OCI-LY1 (cell line): ENCODE measurements around the gene PMAIP1.
A peak's percentile ranks its signal among the peaks of the same experiment; 100 is the strongest.
"Not testable (repeated sequence)": the region's sequence is repeated elsewhere in the genome, so short reads cannot be mapped to it uniquely, and the experiment has no call there.

ENCODE experiments used
- H2AFZ ChIP-seq: fragments of 200-600 bp; sonication (generic), shearing (Covaris generic); 2 replicates; pipeline ENCODE4 v1.6.0; 2014; ENCODE audit warnings: antibody characterized with exemption, mild to moderate bottlenecking, low read length
- H3F3A ChIP-seq: fragments of 200-600 bp; sonication (generic), shearing (Covaris generic); 2 replicates; pipeline ENCODE4 v1.6.0; 2014; ENCODE audit warnings: mild to moderate bottlenecking, antibody characterized with exemption, low read length, moderate library complexity; ENCODE audit not compliant: insufficient read depth
- H3K27ac ChIP-seq: fragments of 200-600 bp; sonication (generic); 2 replicates; pipeline ENCODE4 v1.5.1; 2014; ENCODE audit warnings: low read length, mixed run types, mild to moderate bottlenecking, low read depth; ENCODE audit not compliant: poor library complexity, severe bottlenecking
- H3K27me3 ChIP-seq: fragments of 200-600 bp; sonication (generic); 2 replicates; pipeline ENCODE4 v1.6.0; 2014; ENCODE audit warnings: antibody characterized with exemption, mild to moderate bottlenecking, low read length, moderate library complexity; ENCODE audit not compliant: insufficient read depth
- H3K36me3 ChIP-seq: fragments of 200-600 bp; sonication (generic); 2 replicates; pipeline ENCODE4 v1.6.1; 2014; ENCODE audit warnings: mild to moderate bottlenecking, antibody characterized with exemption, low read length, moderate library complexity, mixed read lengths; ENCODE audit not compliant: insufficient read depth
- H3K4me1 ChIP-seq: fragments of 200-600 bp; sonication (generic); 2 replicates; pipeline ENCODE4 v1.5.1; 2014; ENCODE audit warnings: mild to moderate bottlenecking, low read length, moderate library complexity; ENCODE audit not compliant: insufficient read depth, severe bottlenecking
- H3K4me2 ChIP-seq: fragments of 200-600 bp; sonication (generic), shearing (Covaris generic); 2 replicates; pipeline ENCODE4 v1.6.1; 2014; ENCODE audit warnings: low read length
- H3K4me3 ChIP-seq: fragments of 200-600 bp; sonication (generic); 2 replicates; pipeline ENCODE4 v1.5.1; 2014; ENCODE audit warnings: low read length, low read depth, mild to moderate bottlenecking, mixed read lengths; ENCODE audit not compliant: poor library complexity, severe bottlenecking
- H3K79me2 ChIP-seq: fragments of 200-600 bp; shearing (Covaris generic); 2 replicates; pipeline ENCODE4 v1.6.1; 2016; ENCODE audit warnings: mixed run types, low read length, mixed read lengths; ENCODE audit not compliant: insufficient read depth
- H3K9ac ChIP-seq: fragments of 200-600 bp; sonication (generic), shearing (Covaris generic); 2 replicates; pipeline ENCODE4 v1.6.1; 2014; ENCODE audit warnings: mild to moderate bottlenecking, low read length, mixed read lengths
- H3K9me2 ChIP-seq: fragments of 200-600 bp; sonication (generic), shearing (Covaris generic); 2 replicates; pipeline ENCODE4 v1.6.1; 2014; ENCODE audit warnings: low read depth, mild to moderate bottlenecking, low read length, mixed read lengths
- H3K9me3 ChIP-seq: fragments of 200-600 bp; shearing (Covaris generic); 2 replicates; pipeline ENCODE4 v1.6.1; 2014; ENCODE audit warnings: low read length, mixed read lengths
- H4K20me1 ChIP-seq: fragments of 200-600 bp; sonication (generic), shearing (Covaris generic); 2 replicates; pipeline ENCODE4 v1.6.0; 2016; ENCODE audit warnings: mild to moderate bottlenecking, low read length; ENCODE audit not compliant: insufficient read depth
- EZH2 ChIP-seq: fragments of 200-600 bp; sonication (generic), shearing (Covaris generic); IDR thresholded peaks from 2 replicates; pipeline ENCODE4 v1.8.0; 2017; ENCODE audit warnings: borderline replicate concordance, mixed run types, mild to moderate bottlenecking, antibody characterized with exemption, low read length, moderate library complexity, mixed read lengths
- TF ChIP-seq, protein P1 (sequence below): fragments of 200-600 bp; sonication (generic), shearing (Covaris generic); IDR thresholded peaks from 2 replicates; pipeline ENCODE4 v1.5.1; 2017; ENCODE audit warnings: mild to moderate bottlenecking, antibody characterized with exemption, low read length, moderate library complexity, mixed read lengths

The PMAIP1 gene

GRCh38 chr18:59853380-59853779, 46.4 kb upstream of the PMAIP1 start:
- no peak overlapping the region; the same call in 1 of the 2 replicates for H3K9ac ChIP-seq
- no peaks in the 10 kb centered on the region for H3K79me2 ChIP-seq
- no peaks in the 10 kb centered on the region for H3K27me3 ChIP-seq
- H3K4me1 ChIP-seq: peaks cover 83% of the 10 kb centered on the region
- H3K9me3 ChIP-seq: no peaks in the 10 kb centered on the region
- no peak overlapping the region for H2AFZ ChIP-seq
- H3K4me3 ChIP-seq: no peak overlapping the region
- peak overlapping the region; percentile 67 for H3K27ac ChIP-seq
- peaks cover 5% of the 10 kb centered on the region for H3F3A ChIP-seq
- H3K4me2 ChIP-seq: no peak overlapping the region
- H3K9me2 ChIP-seq: no peaks in the 10 kb centered on the region
- no peaks in the 10 kb centered on the region for H3K36me3 ChIP-seq
- TF ChIP-seq, protein P1, sequence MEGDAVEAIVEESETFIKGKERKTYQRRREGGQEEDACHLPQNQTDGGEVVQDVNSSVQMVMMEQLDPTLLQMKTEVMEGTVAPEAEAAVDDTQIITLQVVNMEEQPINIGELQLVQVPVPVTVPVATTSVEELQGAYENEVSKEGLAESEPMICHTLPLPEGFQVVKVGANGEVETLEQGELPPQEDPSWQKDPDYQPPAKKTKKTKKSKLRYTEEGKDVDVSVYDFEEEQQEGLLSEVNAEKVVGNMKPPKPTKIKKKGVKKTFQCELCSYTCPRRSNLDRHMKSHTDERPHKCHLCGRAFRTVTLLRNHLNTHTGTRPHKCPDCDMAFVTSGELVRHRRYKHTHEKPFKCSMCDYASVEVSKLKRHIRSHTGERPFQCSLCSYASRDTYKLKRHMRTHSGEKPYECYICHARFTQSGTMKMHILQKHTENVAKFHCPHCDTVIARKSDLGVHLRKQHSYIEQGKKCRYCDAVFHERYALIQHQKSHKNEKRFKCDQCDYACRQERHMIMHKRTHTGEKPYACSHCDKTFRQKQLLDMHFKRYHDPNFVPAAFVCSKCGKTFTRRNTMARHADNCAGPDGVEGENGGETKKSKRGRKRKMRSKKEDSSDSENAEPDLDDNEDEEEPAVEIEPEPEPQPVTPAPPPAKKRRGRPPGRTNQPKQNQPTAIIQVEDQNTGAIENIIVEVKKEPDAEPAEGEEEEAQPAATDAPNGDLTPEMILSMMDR: no peak
- TF ChIP-seq EZH2: no peak
- H4K20me1 ChIP-seq: no peaks in the 10 kb centered on the region

GRCh38 chr18:59853988-59854387, 45.8 kb upstream of the PMAIP1 start:
- H3K9ac ChIP-seq, H3K36me3 ChIP-seq, H3K4me3 ChIP-seq, H3K9me3 ChIP-seq, H3F3A ChIP-seq, H3K4me2 ChIP-seq, H2AFZ ChIP-seq, H4K20me1 ChIP-seq, H3K27me3 ChIP-seq, H3K79me2 ChIP-seq, H3K9me2 ChIP-seq: not testable (repeated sequence)
- Histone ChIP-seq H3K27ac (peak overlapping the region; percentile 67), H3K4me1 (peaks cover 83% of the 10 kb centered on the region)

DNA sequence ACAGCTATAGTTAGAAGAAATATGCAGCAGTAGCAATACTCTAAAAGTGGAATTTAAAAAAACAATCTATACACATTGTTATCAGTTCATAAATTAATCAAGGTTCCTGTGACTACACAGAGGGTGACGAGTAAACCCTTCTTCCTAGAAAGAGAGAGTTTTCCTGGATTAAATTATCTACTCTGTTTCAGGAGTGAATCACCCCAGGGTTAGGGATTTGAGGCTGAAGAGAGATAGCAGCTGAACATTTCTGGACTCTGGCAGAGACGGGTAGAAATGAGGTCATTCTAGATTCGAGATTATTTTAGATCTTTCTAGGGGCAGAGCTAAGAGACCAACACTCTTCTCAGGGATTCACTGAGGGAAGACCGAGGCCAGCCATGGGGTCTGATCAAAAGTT, 38.8 kb upstream of the PMAIP1 start:
- H4K20me1 ChIP-seq: no peaks in the 10 kb centered on the region
- H3K27ac ChIP-seq: peak overlapping the region; percentile 98
- TF ChIP-seq EZH2: no peak
- TF ChIP-seq, protein P1: no peak
- H2AFZ ChIP-seq: no peak overlapping the region
- H3F3A ChIP-seq: 0 out of 2 replicates have a peak, but pooled peaks cover 6% of the 10 kb centered on the region
- H3K36me3 ChIP-seq: no peaks in the 10 kb centered on the region
- H3K4me2 ChIP-seq: no peak overlapping the region
- H3K4me3 ChIP-seq: no peak overlapping the region
- peaks cover 98% of the 10 kb centered on the region for H3K4me1 ChIP-seq
- no peaks in the 10 kb centered on the region for H3K27me3 ChIP-seq
- no peaks in the 10 kb centered on the region for H3K79me2 ChIP-seq
- H3K9me2 ChIP-seq: no peaks in the 10 kb centered on the region
- H3K9ac ChIP-seq: no peak overlapping the region
- H3K9me3 ChIP-seq: no peaks in the 10 kb centered on the region
